Measurements from ENCODE around the gene HHATL.

HHATL gene

DNA sequence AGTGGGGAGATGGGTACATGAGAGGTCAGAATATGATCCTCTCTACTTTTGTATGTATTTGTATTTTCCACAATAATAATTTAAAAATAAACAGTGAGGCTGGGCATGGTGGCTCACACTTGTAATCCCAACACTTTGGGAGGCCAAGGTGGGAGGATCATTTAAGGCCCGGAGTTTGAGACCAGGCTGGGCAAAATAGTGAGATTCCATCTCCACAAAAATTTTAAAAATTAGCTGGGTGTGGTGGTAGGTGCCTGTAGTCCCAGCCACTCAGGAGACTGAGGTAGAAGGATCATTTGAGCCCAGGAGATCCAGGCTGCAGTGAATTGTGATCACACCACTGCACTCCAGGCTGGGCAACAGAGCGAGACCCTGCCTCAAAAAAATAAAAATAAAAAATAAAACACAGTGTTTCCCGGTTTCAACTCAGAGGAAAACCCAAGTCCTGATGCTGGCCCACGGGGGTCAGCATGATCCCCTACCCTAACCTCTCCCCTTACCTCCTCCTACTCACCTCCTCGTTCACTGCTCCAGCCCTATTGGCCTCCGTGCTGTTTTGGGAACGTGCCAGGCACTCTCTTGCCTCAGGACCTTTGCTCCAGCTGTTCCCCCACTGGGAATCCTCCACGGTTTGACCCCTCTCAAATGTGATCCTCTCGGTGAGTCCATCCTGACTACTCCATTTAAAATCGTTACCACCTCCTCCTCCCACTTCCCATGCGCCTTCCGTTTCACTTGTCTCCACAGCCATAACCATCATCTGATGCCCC, 20.1 kb downstream of the HHATL start:
- DNase-seq = no peak

DNA sequence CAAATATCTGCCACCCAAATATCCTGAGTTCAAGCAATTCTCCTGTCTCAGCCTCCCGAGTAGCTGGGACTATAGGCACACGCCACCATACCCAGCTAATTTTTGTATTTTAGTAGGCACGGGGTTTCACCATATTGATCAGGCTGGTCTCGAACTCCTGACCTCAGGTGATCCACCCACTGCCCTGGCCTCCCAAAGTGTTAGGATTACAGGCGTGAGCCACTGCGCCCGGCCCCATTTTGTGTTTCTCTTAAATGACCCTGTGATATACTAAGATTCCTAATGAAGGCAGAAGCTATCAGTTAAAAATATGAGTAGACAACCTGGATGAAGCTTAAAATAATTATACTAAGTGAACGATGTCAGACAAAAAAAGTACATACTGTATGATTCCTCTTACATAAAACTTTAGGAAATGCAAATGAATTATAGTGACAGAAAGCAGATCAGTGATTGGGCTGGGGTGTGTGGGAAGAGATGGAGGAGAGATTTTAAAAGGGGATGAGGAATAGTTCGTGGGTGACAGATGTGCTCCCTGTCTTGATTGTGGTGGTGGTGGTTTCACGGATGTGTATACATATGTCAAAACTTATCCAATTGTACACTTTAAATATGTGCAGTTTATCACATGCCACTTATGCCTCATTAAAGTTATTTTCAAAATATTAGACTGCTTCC, 21.1 kb downstream of the HHATL start:
- no peak for DNase-seq

DNA sequence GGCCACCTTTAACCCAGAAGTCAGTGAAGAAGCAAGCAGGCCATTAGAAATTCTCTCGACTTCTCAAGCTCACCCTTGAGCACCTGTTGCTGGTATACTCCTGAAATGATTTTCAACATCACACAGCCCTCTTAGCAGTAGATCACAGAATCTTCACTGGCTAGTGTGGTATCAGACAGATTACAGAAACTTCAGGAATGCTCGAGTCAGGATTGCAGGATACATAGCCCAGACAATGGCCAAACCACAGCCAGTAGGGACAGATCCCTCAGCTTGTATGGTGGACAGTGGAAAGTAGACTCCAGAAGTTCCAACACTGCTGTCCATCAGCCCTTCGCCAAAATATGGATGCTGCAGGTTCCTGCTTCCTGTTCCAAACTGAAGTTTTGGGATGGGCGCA, 21.8 kb downstream of the HHATL start:
- DNase-seq = no peak

DNA sequence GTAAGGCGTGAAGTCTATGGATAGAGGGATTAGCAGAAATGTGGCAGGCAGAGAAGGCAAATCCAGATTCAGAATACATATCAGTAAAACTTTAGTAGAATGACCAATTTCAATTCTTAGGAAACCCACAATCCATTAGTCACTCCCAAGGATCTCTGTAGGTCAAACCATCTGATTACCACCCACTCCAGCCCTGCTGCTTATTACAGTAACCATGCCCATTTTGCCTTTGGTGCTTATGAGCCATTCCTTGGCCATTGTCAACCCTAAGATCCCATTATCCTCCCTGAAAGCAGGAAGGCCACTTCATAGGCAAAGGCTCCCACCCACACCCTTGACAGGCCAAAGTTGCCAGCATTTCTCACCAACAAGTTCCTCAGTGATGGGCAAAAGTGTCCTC, 22.3 kb downstream of the HHATL start:
- DNase-seq = no peak

DNA sequence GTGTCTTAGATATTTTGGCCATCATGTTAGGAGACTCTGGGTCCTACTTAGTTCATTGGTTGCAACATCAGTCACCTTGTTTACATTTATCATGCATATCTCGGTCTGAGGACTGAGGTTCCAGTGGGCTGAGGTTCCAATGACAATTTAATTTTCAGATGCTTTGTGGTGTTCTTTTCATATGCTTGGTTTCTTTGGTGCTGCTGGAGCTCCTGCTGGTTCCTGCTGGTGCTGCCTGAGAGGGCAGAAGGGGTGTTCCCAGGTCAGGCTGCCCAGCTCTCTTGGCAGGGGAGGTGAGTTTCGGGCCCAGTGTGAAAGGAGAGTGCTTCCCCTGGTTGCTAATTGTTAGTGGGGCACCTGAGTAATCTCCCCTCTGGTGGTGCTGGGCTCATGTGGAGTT, 24.2 kb downstream of the HHATL start:
- DNase-seq = peak in 1 of 5 experiments; percentile 16

DNA sequence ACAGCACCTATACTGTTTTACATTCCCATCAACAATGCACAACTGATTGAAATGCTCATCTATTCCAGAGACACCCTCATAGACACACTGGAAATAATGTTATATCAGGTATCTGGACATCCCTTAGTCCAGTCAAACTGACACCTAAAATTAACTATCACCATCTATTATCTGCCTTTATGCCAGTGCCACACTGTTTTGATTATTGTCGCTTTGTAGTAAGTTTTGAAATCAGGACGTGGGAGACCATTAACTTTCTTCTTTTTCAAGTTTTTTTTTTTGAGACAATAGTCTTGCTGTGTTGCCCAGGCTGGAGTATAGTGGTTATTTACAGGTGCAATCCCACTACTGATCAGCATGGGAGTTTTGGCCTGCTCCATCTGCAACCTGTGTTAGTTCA, 26.7 kb downstream of the HHATL start:
- DNase-seq = no peak

DNA sequence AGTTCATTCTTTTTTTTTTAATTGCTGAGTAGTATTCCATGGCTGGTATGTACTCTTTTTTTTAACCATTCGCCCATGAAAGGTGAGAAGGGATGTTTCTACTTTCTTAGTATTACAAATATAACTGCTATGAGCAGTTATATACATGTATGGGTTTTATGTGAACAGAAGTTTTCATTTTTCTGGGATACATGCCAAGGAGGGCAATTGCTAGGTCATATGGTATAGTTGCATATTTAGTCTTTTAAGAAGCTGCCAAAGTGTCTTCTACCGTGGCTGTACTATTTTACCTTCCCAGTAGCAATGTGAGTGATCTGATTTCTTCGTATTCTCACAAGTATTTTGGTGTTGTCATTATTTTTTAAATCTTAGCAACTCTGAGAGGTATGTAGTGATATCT, 28.5 kb downstream of the HHATL start:
- DNase-seq = no peak

DNA sequence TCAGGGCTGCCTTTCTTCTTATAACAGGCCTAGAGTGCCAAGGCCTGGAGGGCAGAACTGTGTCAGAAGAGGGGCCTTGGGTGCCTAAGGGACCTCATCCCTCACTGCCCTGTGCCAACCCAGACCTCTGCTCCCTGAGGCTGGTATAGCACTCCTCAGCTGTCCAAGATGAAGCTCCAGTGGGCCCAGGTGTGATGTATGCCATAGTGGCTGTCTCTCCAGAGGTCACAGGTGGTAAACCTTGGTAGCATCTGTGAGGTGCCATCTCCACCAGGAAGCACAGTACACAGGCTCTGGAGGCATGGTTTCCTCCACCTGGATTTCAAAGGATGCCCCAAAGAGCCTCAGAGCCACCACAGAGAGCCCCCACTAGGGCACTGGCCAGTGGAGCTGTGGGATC, 29.5 kb downstream of the HHATL start:
- no peak for DNase-seq

DNA sequence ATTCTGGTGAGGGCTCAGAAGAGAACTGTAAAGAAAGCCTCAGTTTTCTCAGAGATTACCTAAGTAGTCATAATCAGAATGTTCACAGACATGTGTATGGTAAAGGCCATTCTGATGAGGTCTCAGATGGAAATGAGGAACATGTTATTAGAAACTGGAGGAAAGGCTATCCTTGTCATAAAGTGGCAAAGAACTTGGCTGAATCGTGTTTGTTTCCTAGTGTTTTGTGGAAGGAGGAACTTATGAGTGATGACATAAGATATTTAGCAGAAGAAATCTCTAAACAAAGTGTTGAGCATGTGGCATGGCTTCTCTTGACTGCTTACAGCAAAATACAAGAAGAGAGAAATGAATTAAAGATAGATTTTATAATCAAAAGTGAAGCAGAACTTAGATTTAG, 30.1 kb downstream of the HHATL start:
- DNase-seq = no peak

DNA sequence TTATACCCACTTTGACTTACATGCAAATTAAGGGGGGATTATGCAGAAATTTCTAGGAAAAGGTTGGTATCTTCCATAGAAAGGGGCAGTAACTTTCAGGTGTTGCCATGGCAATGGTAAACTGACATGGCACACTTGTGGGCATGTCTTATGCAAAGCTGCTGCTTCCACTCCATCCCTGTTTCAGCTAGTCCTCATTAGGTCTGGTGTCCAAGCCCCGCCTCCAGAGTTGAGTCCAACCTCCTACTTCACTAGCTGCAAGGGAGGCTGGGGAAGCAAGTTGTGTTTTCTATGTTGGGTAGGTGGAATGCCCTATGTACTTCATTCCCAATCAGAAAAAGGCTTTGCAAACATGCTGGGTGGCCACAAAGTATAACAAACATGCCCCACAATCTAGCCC, 31.9 kb downstream of the HHATL start:
- DNase-seq = no peak

DNA sequence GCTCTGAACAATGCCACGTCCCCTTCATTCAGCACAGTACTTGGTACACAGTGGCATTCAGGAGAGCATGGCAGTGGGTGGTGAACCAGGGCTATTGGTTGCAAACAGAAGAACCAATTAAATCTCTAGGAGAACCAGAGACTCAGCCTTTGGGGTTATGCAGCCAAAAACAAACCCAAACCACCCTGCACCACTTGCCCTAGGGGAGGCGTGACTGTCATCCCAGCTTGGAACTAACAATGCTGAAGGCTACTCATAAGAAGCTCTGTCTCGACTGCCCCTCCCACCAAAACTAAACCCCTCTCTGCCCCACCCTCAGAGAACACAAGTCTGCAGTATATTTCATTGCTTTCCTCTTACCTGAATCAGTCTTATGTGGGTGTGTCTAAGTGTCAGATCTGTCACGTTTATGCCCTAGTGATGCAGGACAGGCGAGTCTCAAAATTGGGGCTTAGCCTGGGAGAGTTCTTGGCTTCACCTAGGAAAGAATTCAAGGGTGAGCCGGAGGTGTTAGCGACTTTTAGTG, 32.5 kb downstream of the HHATL start:
- DNase-seq = no peak

DNA sequence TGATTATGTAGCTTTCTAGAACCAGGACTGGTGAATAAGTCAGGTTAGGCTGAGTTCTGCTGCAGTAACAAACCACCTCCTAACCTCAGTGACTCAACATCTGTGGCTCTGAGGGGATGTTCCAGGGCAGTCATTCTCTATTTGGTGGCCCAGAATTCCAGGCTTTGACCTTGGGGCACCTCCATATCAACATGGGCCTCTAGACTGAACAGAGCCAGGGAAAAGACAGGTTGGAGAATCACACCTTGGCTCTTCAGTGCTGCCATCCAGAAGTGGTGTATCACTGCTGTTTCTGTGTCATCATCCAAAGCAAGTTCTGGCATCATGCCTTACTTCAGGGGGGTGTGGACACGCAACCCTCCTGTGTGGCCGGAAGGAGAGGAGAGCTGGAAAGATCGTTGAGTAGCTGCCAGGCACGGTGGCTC, 33.8 kb downstream of the HHATL start:
- DNase-seq = no peak

DNA sequence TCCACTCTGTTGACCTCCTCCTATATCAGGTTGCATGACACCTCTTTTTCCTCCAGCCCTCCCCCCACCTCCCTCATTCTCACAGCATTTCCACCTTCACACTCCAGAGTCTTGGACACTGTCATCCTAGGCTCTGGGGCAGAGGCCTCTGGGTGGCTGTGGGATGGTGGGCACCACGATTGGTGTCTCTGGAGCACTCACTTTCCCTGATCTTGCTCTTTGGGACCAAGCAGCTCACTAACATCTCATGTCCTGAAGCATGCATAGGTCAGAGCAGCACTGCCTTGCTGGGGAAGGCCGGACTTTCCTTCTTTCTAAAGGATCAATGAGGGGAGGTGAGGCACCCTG, 34.2 kb downstream of the HHATL start:
- no peak for DNase-seq

DNA sequence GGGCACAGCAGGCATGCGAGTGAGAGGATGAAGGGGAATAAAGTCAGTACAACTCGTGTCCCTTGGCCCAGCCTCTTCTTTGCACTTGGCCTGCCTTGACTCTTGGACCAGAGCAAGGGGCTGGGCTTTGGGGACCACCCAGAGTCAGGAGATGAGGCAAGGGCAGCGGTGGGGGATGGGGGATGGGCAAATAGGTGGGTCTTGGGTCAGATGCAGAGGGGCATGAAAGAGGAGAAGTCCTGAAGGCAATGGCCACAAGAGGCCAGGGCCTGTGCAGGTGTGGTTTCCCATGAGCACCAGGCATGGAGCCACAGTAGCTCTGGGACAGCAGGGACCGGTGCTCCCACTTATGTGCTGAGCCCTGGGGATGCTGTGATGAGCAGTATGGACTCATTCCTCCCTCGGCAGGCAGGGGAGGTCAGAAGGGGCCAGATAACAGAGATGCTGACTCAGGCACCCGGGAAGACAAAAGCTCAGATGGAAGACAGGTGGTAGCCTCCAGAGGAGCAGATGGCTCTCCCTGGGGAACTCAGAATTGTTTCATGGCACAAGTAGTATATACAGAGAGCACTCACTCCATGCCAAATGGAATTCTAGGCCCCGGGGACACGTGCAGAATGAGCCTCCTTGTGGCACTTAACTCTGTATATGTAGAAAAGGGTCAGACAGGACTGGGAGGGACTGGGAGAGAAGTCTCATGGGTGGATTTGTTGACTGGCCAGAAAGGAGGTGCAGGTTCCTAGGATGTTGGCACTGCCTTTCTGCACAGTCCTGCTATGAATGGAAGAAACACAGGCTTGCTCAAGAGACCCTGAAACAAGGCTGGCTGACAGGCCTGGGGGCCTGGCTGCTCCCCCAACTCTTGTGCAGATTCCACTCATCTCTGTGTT, 34.8 kb downstream of the HHATL start:
- DNase-seq = no peak

DNA sequence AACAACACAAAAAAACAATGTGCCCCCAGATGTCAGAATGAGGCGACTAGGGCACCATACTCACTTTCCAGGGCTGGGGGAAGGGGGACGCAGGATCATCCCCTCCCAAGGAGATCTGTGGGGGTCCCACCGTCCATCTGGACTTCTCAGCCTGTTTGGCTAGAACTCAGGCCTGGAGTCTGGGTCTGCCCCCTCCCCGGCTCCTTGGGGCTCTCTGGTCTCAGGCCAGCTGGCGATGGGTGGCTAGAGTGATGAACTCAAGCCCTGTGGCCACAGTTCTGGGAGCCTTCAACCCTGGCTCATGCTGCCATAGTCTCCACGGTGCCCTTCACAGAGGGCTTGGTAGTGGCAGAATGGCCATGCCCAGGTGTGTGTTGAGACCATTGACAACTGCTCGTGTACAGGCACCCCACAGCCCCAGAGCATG, 35.5 kb downstream of the HHATL start:
- DNase-seq = no peak

DNA sequence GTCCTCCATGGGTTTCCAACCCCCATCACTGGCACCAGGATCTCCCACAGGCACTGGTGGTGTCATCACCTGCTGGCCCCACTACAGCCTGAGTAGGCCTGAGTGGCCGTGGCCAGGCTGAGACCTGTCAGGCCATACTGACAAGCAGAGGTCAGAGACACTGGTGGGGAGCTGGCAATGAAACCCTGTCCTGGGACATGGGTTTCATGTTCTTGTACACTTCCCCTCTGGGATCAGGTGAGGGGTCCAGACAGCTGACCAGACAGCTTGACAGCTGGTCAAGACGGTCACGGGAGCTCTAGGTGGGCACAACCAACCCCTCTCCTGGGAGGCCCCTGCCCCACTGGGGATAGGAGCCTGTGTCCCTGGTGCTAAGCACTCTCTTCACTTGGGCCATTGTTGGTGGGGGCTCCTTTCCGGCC, 36.0 kb downstream of the HHATL start:
- DNase-seq = no peak

DNA sequence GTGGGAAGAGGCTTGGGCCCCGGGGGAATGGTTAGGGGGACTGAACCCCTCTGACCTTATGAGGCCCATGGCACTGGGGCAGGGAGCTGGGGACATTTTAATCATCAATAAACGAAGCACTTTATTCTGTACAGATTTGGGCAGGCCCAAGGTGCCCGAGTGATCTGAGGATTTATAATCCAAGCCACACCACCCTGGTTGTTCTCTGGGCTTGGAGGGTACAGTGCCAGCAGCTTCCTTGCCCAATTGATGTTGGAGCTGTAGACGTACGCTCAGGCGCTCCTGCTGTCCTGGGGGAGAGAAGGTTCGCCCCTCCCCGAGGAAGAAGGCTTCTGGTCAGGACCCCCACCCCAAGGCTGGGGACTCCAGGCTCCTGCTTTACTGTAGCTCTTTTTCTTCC, 36.6 kb downstream of the HHATL start:
- no peak for DNase-seq

DNA sequence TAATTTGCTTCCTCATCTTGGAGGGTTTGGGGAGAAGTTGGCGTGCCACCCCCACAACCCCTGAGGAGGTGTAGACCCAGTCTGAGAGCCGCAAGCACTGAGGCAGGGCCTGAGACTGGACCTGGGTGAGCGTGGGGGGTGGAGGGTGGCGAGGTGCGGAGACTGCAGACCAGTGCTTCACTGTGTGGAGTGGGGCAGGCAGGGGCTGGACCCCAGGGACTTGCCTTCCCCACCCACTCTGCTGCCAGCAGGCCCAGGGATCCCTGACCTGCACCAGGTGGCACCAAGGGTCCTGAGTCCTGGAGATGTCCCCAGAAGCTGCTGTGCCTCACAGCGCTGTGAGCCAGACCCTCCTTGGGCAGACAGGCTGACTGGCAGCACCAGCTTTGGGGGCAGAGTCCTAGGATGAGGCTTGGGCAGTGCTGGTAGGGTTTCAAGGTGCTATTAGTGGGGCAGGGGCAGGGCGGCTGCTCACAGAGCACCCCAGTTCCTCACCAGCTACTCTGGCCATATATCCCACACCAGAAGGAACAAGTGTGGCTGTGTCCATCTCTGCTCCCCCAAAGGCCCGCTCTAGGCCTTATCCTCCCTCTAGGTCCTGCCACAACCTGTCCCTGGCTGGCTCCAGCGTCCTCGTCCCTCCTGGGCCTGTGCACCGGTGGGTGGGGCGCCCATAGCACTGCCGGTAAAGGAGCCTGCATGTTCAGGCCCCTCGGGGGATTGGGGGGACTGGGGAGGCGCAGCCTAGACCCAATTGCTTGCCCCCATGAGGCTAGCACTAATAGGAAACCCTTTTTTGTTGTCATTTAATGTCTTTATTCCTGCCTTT, 37.3 kb downstream of the HHATL start:
- DNase-seq = no peak

DNA sequence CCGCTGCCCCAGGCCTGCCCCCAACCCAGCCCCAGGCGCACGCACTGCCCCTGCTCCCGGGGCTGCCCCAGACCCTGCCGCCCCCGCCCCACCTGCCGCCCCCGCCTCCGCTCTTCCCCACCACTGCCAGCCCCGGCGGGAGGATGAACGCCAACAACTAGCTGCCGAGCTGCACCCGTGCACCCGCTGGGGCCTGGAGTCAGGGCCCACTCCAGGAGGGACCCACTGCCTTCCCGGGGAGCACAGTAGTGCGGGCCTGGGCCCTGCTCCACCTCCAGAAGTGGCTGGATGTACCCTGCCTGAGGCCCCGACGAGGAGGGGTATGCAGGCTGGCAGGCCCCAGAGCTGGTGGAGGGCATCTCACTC, 38.2 kb downstream of the HHATL start:
- no peak for DNase-seq

DNA sequence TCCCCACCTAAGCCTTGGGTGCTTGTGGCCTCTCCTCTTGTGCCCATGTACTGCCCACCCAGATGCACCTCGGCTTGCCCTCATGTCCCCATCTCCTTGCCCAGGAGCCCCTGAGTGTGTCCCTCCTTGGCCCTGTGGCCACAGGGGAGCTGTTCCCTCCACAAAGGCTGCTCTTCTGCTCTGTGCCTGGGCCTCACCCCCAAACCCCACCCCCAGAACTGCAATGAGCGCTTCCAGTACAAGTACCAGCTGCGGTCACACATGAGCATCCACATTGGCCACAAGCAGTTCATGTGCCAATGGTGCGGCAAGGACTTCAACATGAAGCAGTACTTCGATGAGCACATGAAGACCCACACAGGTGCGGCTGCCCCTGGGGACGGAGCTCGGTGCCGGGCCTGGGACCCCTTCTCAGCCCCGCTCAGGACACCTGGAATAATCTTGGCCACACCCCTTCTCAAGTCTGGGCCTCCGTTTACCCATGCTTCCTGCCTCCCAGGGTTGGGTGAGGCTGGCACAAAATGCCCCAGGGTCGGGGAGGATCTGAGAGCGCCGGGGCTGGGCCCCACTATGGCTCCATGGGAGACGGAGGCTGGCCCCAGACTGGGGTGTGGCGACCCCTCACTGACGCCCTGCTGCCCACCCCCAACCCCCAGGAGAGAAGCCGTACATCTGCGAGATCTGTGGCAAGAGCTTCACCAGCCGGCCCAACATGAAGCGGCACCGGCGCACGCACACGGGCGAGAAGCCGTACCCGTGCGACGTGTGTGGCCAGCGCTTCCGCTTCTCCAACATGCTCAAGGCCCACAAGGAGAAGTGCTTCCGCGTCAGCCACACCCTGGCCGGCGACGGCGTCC, 38.8 kb downstream of the HHATL start:
- DNase-seq = no peak

DNA sequence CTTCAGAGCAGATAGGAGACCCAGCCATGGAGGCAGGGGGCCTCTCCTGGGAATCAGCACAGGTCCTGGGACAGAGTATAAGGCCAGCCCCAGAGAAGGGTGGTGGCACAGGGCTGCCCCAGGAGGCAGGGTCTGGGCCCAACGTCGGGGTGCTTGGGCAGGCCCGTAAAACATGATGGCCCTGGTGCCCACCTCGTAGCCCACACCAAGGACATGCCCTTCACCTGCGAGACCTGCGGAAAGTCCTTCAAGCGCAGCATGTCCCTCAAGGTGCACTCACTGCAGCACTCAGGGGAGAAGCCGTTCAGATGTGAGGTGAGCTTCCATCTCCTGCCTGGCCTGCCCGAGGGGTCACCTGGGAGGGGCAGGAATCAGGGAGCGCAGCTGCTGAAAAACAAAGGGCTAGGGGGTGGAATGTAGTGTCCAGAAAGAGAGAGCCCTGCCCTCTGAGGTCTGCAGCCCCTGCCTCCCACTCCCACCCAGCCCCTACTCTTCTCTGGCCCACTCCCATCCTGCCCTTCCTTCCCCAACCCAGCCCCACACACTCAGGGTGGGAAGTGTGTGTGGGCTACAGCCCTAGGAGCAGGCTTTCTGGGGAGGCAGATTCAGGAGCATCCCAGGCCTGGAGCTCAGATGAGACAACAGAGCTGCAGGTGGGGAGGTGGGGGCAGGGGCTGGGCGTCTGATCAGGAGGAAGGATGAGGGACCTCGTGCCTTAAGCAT, 39.6 kb downstream of the HHATL start:
- no peak for DNase-seq
